ENCODE measurements around the gene WNK2.
"Not testable (repeated sequence)": the region's sequence is repeated elsewhere in the genome, so short reads cannot be mapped to it uniquely, and the experiment has no call there.

WNK2 gene

DNA sequence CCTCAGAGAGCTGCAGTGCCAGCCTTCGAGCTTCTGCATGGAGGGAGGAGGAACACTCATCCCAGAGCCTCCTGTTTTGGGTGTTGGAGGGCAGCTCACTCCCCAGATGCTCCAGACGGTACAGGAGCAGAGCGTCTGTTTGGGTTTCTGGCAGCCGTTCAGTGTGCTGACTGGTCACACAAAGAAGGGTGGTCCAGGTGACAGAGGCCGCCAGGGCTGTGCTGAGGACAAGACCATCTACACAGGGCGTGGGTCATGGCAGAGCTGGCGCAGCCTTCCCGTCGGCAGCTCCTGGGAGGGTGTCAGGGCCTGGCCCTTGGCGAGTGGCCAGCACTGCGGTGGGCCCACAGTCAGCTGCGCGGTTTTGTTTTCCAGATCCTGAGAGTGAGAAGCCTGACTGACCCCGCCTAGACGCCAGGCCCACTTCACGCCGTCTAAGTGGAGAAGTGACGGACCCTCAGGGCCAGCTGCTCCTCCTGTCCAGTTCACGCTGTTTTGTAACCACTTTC, 136.1 kb downstream of the WNK2 start:
- H3K4me1 ChIP-seq (ENCODE audit: low read depth, poor library complexity, severe bottlenecking) = no peaks in the 10 kb centered on the region

GRCh38 chr9:93320591-93321219, 136.8 kb downstream of the WNK2 start:
- no peaks in the 10 kb centered on the region for H3K36me3 ChIP-seq (ENCODE audit: insufficient read depth)
- no peak overlapping the region for H3K9ac ChIP-seq
- H3K4me1 ChIP-seq (ENCODE audit: low read depth, poor library complexity, severe bottlenecking) = no peaks in the 10 kb centered on the region
- no peak overlapping the region for H3K4me2 ChIP-seq
- H3K4me3 ChIP-seq (IDR thresholded peaks at IDR 0.05; ENCODE audit: insufficient read depth, low read depth, low read length) = no peak overlapping the region
- H4K20me1 ChIP-seq (ENCODE audit: insufficient read depth) = no peaks in the 10 kb centered on the region
- no peaks in the 10 kb centered on the region for H3K79me2 ChIP-seq (ENCODE audit: insufficient read depth, low read depth)
- no peak for TF ChIP-seq CTCF (conservative IDR thresholded peaks at IDR 0.05; ENCODE audit: low read depth, low read length)
- H2AFZ ChIP-seq (ENCODE audit: low read depth) = no peak overlapping the region
- no peak overlapping the region for H3K27ac ChIP-seq
- no peaks in the 10 kb centered on the region for H3K27me3 ChIP-seq (ENCODE audit: insufficient read depth, low read depth)

More for the DNA sequence above, 136.1 kb downstream of the WNK2 start:
- Histone ChIP-seq H3K4me3 (IDR thresholded peaks at IDR 0.05; ENCODE audit: insufficient read depth, low read depth, low read length) (no peak overlapping the region), H3K79me2 (ENCODE audit: insufficient read depth, low read depth) (no peaks in the 10 kb centered on the region), H3K4me2 (no peak overlapping the region), H3K27ac (no peak overlapping the region), H3K9ac (no peak overlapping the region), H3K36me3 (ENCODE audit: insufficient read depth) (no peaks in the 10 kb centered on the region), H3K27me3 (ENCODE audit: insufficient read depth, low read depth) (no peaks in the 10 kb centered on the region), H4K20me1 (ENCODE audit: insufficient read depth) (no peaks in the 10 kb centered on the region), H2AFZ (ENCODE audit: low read depth) (no peak overlapping the region)
- TF ChIP-seq CTCF (conservative IDR thresholded peaks at IDR 0.05; ENCODE audit: low read depth, low read length) = no peak

GRCh38 chr9:93321220-93321610, 137.3 kb downstream of the WNK2 start:
- H3K79me2 ChIP-seq (ENCODE audit: insufficient read depth, low read depth) = no peaks in the 10 kb centered on the region
- H3K27me3 ChIP-seq (ENCODE audit: insufficient read depth, low read depth) = no peaks in the 10 kb centered on the region
- H3K27ac ChIP-seq = no peak overlapping the region
- H3K4me3 ChIP-seq (IDR thresholded peaks at IDR 0.05; ENCODE audit: insufficient read depth, low read depth, low read length) = no peak overlapping the region
- no peaks in the 10 kb centered on the region for H4K20me1 ChIP-seq (ENCODE audit: insufficient read depth)
- no peak overlapping the region for H3K9ac ChIP-seq
- H2AFZ ChIP-seq (ENCODE audit: low read depth) = no peak overlapping the region
- TF ChIP-seq CTCF (conservative IDR thresholded peaks at IDR 0.05; ENCODE audit: low read depth, low read length) = no peak
- H3K4me2 ChIP-seq = no peak overlapping the region
- no peaks in the 10 kb centered on the region for H3K4me1 ChIP-seq (ENCODE audit: low read depth, poor library complexity, severe bottlenecking)
- no peaks in the 10 kb centered on the region for H3K36me3 ChIP-seq (ENCODE audit: insufficient read depth)

DNA sequence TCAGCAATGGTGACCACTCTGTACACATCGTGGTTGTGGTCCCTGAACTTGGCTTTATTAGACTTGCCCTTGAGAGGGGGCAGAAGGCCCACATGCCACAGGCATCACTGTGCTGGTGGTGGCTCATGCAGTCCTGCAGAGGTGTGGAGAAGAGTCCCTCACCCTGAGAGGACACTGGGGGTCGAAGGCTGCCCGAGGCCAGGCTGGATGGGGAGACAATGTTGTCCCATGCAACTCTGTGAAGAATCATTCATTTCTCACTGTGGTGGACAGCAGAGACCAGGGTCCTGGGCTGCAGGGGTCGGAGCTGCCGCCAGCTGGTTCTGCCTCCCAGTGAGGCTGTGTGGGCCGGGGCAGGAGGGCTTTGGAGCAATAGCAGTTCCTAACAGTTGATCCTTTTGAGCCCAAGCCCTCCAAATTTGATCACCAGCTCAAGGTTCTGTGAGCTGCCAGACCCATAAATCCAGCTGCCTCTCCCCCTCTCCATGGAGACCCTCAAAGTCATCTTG, 139.6 kb downstream of the WNK2 start:
- not testable (repeated sequence) for H3K4me2 ChIP-seq; H3K4me3 ChIP-seq (IDR thresholded peaks at IDR 0.05; ENCODE audit: insufficient read depth, low read depth, low read length); H3K4me1 ChIP-seq (ENCODE audit: low read depth, poor library complexity, severe bottlenecking); H3K27me3 ChIP-seq (ENCODE audit: insufficient read depth, low read depth); H2AFZ ChIP-seq (ENCODE audit: low read depth); H3K79me2 ChIP-seq (ENCODE audit: insufficient read depth, low read depth); H3K27ac ChIP-seq; H4K20me1 ChIP-seq (ENCODE audit: insufficient read depth); H3K36me3 ChIP-seq (ENCODE audit: insufficient read depth); H3K9ac ChIP-seq

- no peak overlapping the region for H3K4me3 ChIP-seq (IDR thresholded peaks at IDR 0.05; ENCODE audit: insufficient read depth, low read depth, low read length)
- H3K36me3 ChIP-seq (ENCODE audit: insufficient read depth) = no peaks in the 10 kb centered on the region
- H3K4me2 ChIP-seq = no peak overlapping the region
- no peak overlapping the region for H2AFZ ChIP-seq (ENCODE audit: low read depth)
- no peaks in the 10 kb centered on the region for H3K27me3 ChIP-seq (ENCODE audit: insufficient read depth, low read depth)
- no peak overlapping the region for H3K27ac ChIP-seq
- H3K79me2 ChIP-seq (ENCODE audit: insufficient read depth, low read depth) = no peaks in the 10 kb centered on the region
- TF ChIP-seq CTCF (conservative IDR thresholded peaks at IDR 0.05; ENCODE audit: low read depth, low read length) = no peak
- H4K20me1 ChIP-seq (ENCODE audit: insufficient read depth) = no peaks in the 10 kb centered on the region
- no peak overlapping the region for H3K9ac ChIP-seq
- H3K4me1 ChIP-seq (ENCODE audit: low read depth, poor library complexity, severe bottlenecking) = no peaks in the 10 kb centered on the region
Observed at GRCh38 chr9:93324191-93324834, 140.4 kb downstream of the WNK2 start.

Measured in KMS-11 (cell line).